WTC11 (cell line): ENCODE results near the gene GNLY. TPM values are rescaled to one million over a fixed set of nuclear protein-coding genes. Genes with fewer than 3 reads are reported as not detected.

Experiments
- ATAC-seq: fragments of 200-7000 bp; cut with Tn5 transposase; 2 replicates; pipeline ENCODE4 v1.10.0; 2021; ENCODE audit warnings: mild to moderate bottlenecking, moderate library complexity
- CTCF ChIA-PET: fragments of 300-600 bp; sonication (Branson Sonifier 250); formaldehyde crosslinking; loops from one replicate; lab custom pipeline; 2021; ENCODE audit warnings: antibody characterized with exemption; lab: Charles Lee
- POLR2A ChIA-PET: fragments of 350-600 bp; sonication (Branson Sonifier 250); formaldehyde crosslinking; loops from one replicate; lab custom pipeline; 2021; ENCODE audit warnings: antibody characterized with exemption; lab: Charles Lee
- DNase-seq: peaks from one replicate; pipeline ENCODE4 v3.0.0; 2021; ENCODE audit warnings: low spot score
- H3K27ac Mint-ChIP-seq: 2 replicates; pipeline ENCODE4 v1.8.0; 2021; ENCODE audit warnings: mixed read lengths
- H3K27me3 Mint-ChIP-seq: 2 replicates; pipeline ENCODE4 v1.8.0; 2021; ENCODE audit warnings: low read depth, mild to moderate bottlenecking, moderate library complexity, mixed read lengths
- H3K36me3 Mint-ChIP-seq: 2 replicates; pipeline ENCODE4 v1.8.0; 2021; ENCODE audit warnings: mixed read lengths
- H3K4me1 Mint-ChIP-seq: 2 replicates; pipeline ENCODE4 v1.8.0; 2022; ENCODE audit warnings: mixed read lengths
- H3K4me3 Mint-ChIP-seq: 2 replicates; pipeline ENCODE4 v1.8.0; 2021; ENCODE audit warnings: mild to moderate bottlenecking, moderate library complexity, mixed read lengths
- H3K9me3 Mint-ChIP-seq: 2 replicates; pipeline ENCODE4 v1.8.0; 2021; ENCODE audit warnings: mixed read lengths
- ATF3 ChIP-seq: sonication (generic); formaldehyde crosslinking; conservative IDR thresholded peaks from 2 replicates; pipeline ENCODE4 v1.8.1; 2022; ENCODE audit warnings: mild to moderate bottlenecking, missing genetic modification reagents
- CBFB ChIP-seq: sonication (generic); formaldehyde crosslinking; IDR thresholded peaks from 2 replicates; pipeline ENCODE4 v1.8.1; 2022; ENCODE audit warnings: mild to moderate bottlenecking, low read depth, missing genetic modification reagents
- CREB1 ChIP-seq: sonication (generic); formaldehyde crosslinking; IDR thresholded peaks from 2 replicates; pipeline ENCODE4 v1.8.0; 2023; ENCODE audit warnings: mild to moderate bottlenecking, missing genetic modification reagents
- CREM ChIP-seq: sonication (generic); formaldehyde crosslinking; IDR thresholded peaks from 2 replicates; pipeline ENCODE4 v1.8.1; 2022; ENCODE audit warnings: mild to moderate bottlenecking, missing genetic modification reagents, moderate library complexity
- E2F4 ChIP-seq: sonication (generic); formaldehyde crosslinking; IDR thresholded peaks from 2 replicates; pipeline ENCODE4 v1.8.1; 2022; ENCODE audit warnings: low read depth, mild to moderate bottlenecking, moderate library complexity, missing genetic modification reagents, borderline replicate concordance
- E2F5 ChIP-seq: sonication (generic); formaldehyde crosslinking; IDR thresholded peaks from 2 replicates; pipeline ENCODE4 v1.8.1; 2022; ENCODE audit warnings: mild to moderate bottlenecking, moderate library complexity, missing genetic modification reagents
- EMX1 ChIP-seq: fragments of 250-450 bp; sonication (Bioruptor Pico); IDR thresholded peaks from 2 replicates; pipeline ENCODE4 v1.8.0; 2021; ENCODE audit warnings: mild to moderate bottlenecking
- FOXP1 ChIP-seq: sonication (generic); formaldehyde crosslinking; IDR thresholded peaks from 2 replicates; pipeline ENCODE4 v1.8.0; 2022; ENCODE audit warnings: missing genetic modification reagents, mild to moderate bottlenecking, moderate library complexity, borderline replicate concordance
- GRHL2 ChIP-seq: fragments of 250-450 bp; sonication (Bioruptor Pico); IDR thresholded peaks from 2 replicates; pipeline ENCODE4 v1.8.0; 2022; ENCODE audit warnings: mild to moderate bottlenecking, moderate library complexity; ENCODE audit not compliant: insufficient replicate concordance, severe bottlenecking
- GTF2I ChIP-seq: fragments of 250-450 bp; sonication (Bioruptor Pico); conservative IDR thresholded peaks from 2 replicates; pipeline ENCODE4 v1.4.0; 2021; ENCODE audit warnings: mild to moderate bottlenecking
- HMGA2 ChIP-seq: fragments of 250-450 bp; sonication (Bioruptor Pico); IDR thresholded peaks from 2 replicates; pipeline ENCODE4 v1.4.0; 2021; ENCODE audit warnings: mild to moderate bottlenecking, moderate library complexity
- NFE2L1 ChIP-seq: sonication (generic); formaldehyde crosslinking; IDR thresholded peaks from 2 replicates; pipeline ENCODE4 v1.8.1; 2023; ENCODE audit warnings: missing genetic modification reagents
- RORB ChIP-seq: fragments of 250-450 bp; sonication (Bioruptor Pico); IDR thresholded peaks from 2 replicates; pipeline ENCODE4 v1.9.0; 2021; ENCODE audit warnings: mild to moderate bottlenecking
- SMAD3 ChIP-seq: sonication (generic); formaldehyde crosslinking; IDR thresholded peaks from 2 replicates; pipeline ENCODE4 v1.8.0; 2022; ENCODE audit warnings: missing genetic modification reagents, mild to moderate bottlenecking, borderline replicate concordance
- SMAD4 ChIP-seq: sonication (generic); formaldehyde crosslinking; IDR thresholded peaks from 2 replicates; pipeline ENCODE4 v1.8.0; 2022; ENCODE audit warnings: mild to moderate bottlenecking, missing genetic modification reagents
- SOX15 ChIP-seq: fragments of 250-450 bp; sonication (Bioruptor Pico); IDR thresholded peaks from 2 replicates; pipeline ENCODE4 v1.9.0; 2021; ENCODE audit warnings: mild to moderate bottlenecking
- TEAD4 ChIP-seq: sonication (generic); formaldehyde crosslinking; IDR thresholded peaks from 2 replicates; pipeline ENCODE4 v1.8.0; 2022; ENCODE audit warnings: mild to moderate bottlenecking, missing genetic modification reagents
- ZMAT4 ChIP-seq: fragments of 250-450 bp; sonication (Bioruptor Pico); IDR thresholded peaks from 2 replicates; pipeline ENCODE4 v1.9.0; 2021; ENCODE audit warnings: mild to moderate bottlenecking
- ZNF219 ChIP-seq: sonication (generic); formaldehyde crosslinking; IDR thresholded peaks from 2 replicates; pipeline ENCODE4 v1.8.0; 2023; ENCODE audit warnings: missing genetic modification reagents, mild to moderate bottlenecking, borderline replicate concordance
- ZNF671 ChIP-seq: fragments of 250-450 bp; sonication (Bioruptor Pico); IDR thresholded peaks from 2 replicates; pipeline ENCODE4 v1.8.0; 2021; ENCODE audit warnings: mild to moderate bottlenecking
- ZSCAN18 ChIP-seq: fragments of 250-450 bp; sonication (Bioruptor Pico); IDR thresholded peaks from 2 replicates; pipeline ENCODE4 v2.1.2; 2022; ENCODE audit warnings: mild to moderate bottlenecking, moderate library complexity
- total RNA-seq: library from RNA; stranded (reverse); gene quantifications from 3 replicates; pipeline ENCODE4 v1.2.3, GENCODE V29; 2021
- TF ChIP-seq, protein P1 (sequence below): sonication (generic); formaldehyde crosslinking; IDR thresholded peaks from 2 replicates; pipeline ENCODE4 v1.8.1; 2023; ENCODE audit warnings: mild to moderate bottlenecking, missing genetic modification reagents, moderate library complexity
- TF ChIP-seq, protein P2 (sequence below): sonication (generic); formaldehyde crosslinking; IDR thresholded peaks from 2 replicates; pipeline ENCODE4 v1.8.0; 2023; ENCODE audit warnings: missing genetic modification reagents

The GNLY gene
- total RNA-seq, 1 experiment from 2014 or later = not detected

- H3K27me3 Mint-ChIP-seq = peaks cover 1% of the 10 kb centered on the region
- H3K36me3 Mint-ChIP-seq = no peaks in the 10 kb centered on the region
- 0 out of 2 replicates have a peak, but pooled peaks cover 4% of the 10 kb centered on the region for H3K4me1 Mint-ChIP-seq
- no peak overlapping the region for H3K27ac Mint-ChIP-seq
- DNase-seq (no peak), ATAC-seq (no peak)
- H3K4me3 Mint-ChIP-seq = no peak overlapping the region
- H3K9me3 Mint-ChIP-seq = no peaks in the 10 kb centered on the region
- ChIA-PET CTCF (interaction anchor here (1.5 kb wide), 1 partner anchor 12 kb away, joined by 3 read pairs; no protein-coding TSS in a partner anchor), POLR2A (no interaction called here)
- TF ChIP-seq ZNF671 (CRISPR knock-in tag) (no peak), SMAD3 (CRISPR knock-in tag) (no peak), ZNF219 (CRISPR knock-in tag) (no peak), SMAD4 (CRISPR knock-in tag) (no peak), EMX1 (no peak), GRHL2 (CRISPR knock-in tag) (no peak), HMGA2 (CRISPR knock-in tag) (no peak), E2F5 (CRISPR knock-in tag) (no peak), RORB (CRISPR knock-in tag) (no peak), NFE2L1 (CRISPR knock-in tag) (no peak)
Observed at GRCh38 chr2:85690932-85691331, 3.2 kb upstream of the GNLY start.

DNA sequence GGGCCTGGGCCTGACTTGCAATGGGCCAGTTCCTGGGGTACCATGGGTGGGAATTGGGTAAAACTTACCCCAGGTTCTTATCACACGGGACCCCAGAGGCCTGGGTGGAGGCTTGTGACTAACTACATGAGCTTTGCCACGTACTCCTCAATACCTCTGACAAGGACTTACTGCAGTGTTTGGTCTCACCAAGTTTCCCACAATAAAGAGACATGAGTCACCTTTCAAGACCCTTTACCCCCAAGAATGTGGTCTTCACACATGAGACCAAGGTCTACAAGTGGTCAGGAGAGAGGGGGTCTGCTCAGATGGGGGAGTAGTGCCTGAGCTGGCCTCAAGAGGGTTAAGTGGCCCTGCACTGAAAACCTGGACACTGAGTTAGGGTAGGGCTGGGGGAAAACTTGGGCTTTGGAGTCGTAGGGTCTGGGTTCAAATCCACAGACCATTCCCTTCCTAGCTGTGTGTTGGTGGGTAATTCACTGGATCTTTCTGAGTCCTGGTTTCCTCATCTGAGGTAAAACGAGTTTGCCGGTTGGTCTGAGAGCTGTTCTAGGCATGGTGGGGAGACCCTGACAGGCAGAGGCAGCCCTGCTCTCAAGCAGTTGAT is 2.0 kb upstream of the GNLY start:
- Mint-ChIP-seq H3K36me3 (no peaks in the 10 kb centered on the region), H3K4me3 (no peak overlapping the region), H3K27me3 (no peaks in the 10 kb centered on the region; the same call in 1 of the 2 replicates), H3K4me1 (0 out of 2 replicates have a peak, but pooled peaks cover 3% of the 10 kb centered on the region), H3K27ac (no peak overlapping the region), H3K9me3 (no peaks in the 10 kb centered on the region)
- ChIA-PET CTCF (interaction anchor here (1.2 to 1.4 kb wide), 4 partner anchors 13 to 28 kb away, joined by 3 to 9 read pairs (median 4); no protein-coding TSS in a partner anchor), POLR2A (interaction anchor here (0.8 kb wide), 1 partner anchor 91 kb away, joined by 3 read pairs; no protein-coding TSS in a partner anchor)
- DNase-seq (no peak), ATAC-seq (no peak)
- TF ChIP-seq, protein P1, sequence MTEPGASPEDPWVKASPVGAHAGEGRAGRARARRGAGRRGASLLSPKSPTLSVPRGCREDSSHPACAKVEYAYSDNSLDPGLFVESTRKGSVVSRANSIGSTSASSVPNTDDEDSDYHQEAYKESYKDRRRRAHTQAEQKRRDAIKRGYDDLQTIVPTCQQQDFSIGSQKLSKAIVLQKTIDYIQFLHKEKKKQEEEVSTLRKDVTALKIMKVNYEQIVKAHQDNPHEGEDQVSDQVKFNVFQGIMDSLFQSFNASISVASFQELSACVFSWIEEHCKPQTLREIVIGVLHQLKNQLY (CRISPR knock-in tag) = no peak
- no peak for TF ChIP-seq SMAD4 (CRISPR knock-in tag)
- no peak for TF ChIP-seq TEAD4
- no peak for TF ChIP-seq FOXP1 (CRISPR knock-in tag)
- no peak for TF ChIP-seq ZSCAN18 (CRISPR knock-in tag)
- no peak for TF ChIP-seq CBFB (CRISPR knock-in tag)
- TF ChIP-seq ZNF671 (CRISPR knock-in tag) = no peak
- TF ChIP-seq, protein P2, sequence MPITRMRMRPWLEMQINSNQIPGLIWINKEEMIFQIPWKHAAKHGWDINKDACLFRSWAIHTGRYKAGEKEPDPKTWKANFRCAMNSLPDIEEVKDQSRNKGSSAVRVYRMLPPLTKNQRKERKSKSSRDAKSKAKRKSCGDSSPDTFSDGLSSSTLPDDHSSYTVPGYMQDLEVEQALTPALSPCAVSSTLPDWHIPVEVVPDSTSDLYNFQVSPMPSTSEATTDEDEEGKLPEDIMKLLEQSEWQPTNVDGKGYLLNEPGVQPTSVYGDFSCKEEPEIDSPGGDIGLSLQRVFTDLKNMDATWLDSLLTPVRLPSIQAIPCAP (CRISPR knock-in tag) = no peak
- TF ChIP-seq ATF3 (CRISPR knock-in tag) = no peak
- TF ChIP-seq E2F4 (CRISPR knock-in tag) = no peak
- no peak for TF ChIP-seq SMAD3 (CRISPR knock-in tag)
- no peak for TF ChIP-seq GTF2I (CRISPR knock-in tag)
- TF ChIP-seq CREB1 (CRISPR knock-in tag) = no peak
- TF ChIP-seq ZMAT4 (CRISPR knock-in tag) = no peak
- TF ChIP-seq SOX15 (CRISPR knock-in tag) = no peak
- TF ChIP-seq CREM (CRISPR knock-in tag) = no peak
